HG03060 (cell line): Measurements from ENCODE around the gene CAP2.
"Not testable (repeated sequence)": the region's sequence is repeated elsewhere in the genome, so short reads cannot be mapped to it uniquely, and the experiment has no call there.

Source experiments
- ATAC-seq: cut with Tn5 transposase; IDR thresholded peaks from one replicate; pipeline ENCODE4 v1.9.1; 2021; ENCODE audit warnings: low read depth, moderate number of reproducible peaks; ENCODE audit not compliant: unreplicated experiment

Gene CAP2

GRCh38 chr6:17494919-17495318 lies 101.5 kb downstream of the CAP2 start:
- no peak for ATAC-seq

- no peak for ATAC-seq
Observed at GRCh38 chr6:17497535-17498095, 104.2 kb downstream of the CAP2 start.

- ATAC-seq = no peak
Observed at GRCh38 chr6:17501442-17501841, 108.0 kb downstream of the CAP2 start.

- no peak for ATAC-seq
Observed at GRCh38 chr6:17501982-17502704, 108.7 kb downstream of the CAP2 start.

- no peak for ATAC-seq
Observed at GRCh38 chr6:17503051-17503450, 109.7 kb downstream of the CAP2 start.

- ATAC-seq = no peak
Observed at GRCh38 chr6:17504005-17504404, 110.6 kb downstream of the CAP2 start.

GRCh38 chr6:17505062-17505476 lies 111.7 kb downstream of the CAP2 start:
- no peak for ATAC-seq

- no peak for ATAC-seq
Observed at GRCh38 chr6:17505767-17506280, 112.4 kb downstream of the CAP2 start.

GRCh38 chr6:17506531-17506930 lies 113.1 kb downstream of the CAP2 start:
- ATAC-seq = no peak

GRCh38 chr6:17506962-17507361 lies 113.6 kb downstream of the CAP2 start:
- no peak for ATAC-seq

GRCh38 chr6:17511084-17511483 lies 117.7 kb downstream of the CAP2 start:
- no peak for ATAC-seq

- ATAC-seq = no peak
Observed at GRCh38 chr6:17511580-17511979, 118.2 kb downstream of the CAP2 start.

- no peak for ATAC-seq
Observed at GRCh38 chr6:17519120-17519519, 125.7 kb downstream of the CAP2 start.

GRCh38 chr6:17525637-17526036 lies 132.2 kb downstream of the CAP2 start:
- ATAC-seq = no peak

GRCh38 chr6:17527076-17527475 lies 133.7 kb downstream of the CAP2 start:
- ATAC-seq = no peak

- ATAC-seq = no peak
Observed at GRCh38 chr6:17530321-17530835, 137.0 kb downstream of the CAP2 start.

- no peak for ATAC-seq
Observed at GRCh38 chr6:17536586-17536985, 143.2 kb downstream of the CAP2 start.

- no peak for ATAC-seq
Observed at GRCh38 chr6:17542243-17542642, 148.8 kb downstream of the CAP2 start.

- ATAC-seq = not testable (repeated sequence)
Observed at GRCh38 chr6:17545681-17546080, 152.3 kb downstream of the CAP2 start.

GRCh38 chr6:17551383-17551958 lies 158.1 kb downstream of the CAP2 start:
- no peak for ATAC-seq

- no peak for ATAC-seq
Observed at GRCh38 chr6:17552861-17553260, 159.5 kb downstream of the CAP2 start.

- no peak for ATAC-seq
Observed at GRCh38 chr6:17556014-17556413, 162.6 kb downstream of the CAP2 start.
